ENCODE data around the gene PHF20.

GRCh38 chr20:35992713-35993335 is 221.0 kb downstream of the PHF20 start:
- TF ChIP-seq CTCF (IDR thresholded peaks at IDR 0.05; ENCODE audit: poor library complexity, severe bottlenecking) (peak; percentile 84), REST (IDR thresholded peaks at IDR 0.05; ENCODE audit: borderline replicate concordance) (no peak), POLR2AphosphoS5 (IDR thresholded peaks at IDR 0.05) (no peak), MXI1 (conservative IDR thresholded peaks at IDR 0.05; ENCODE audit: poor library complexity, severe bottlenecking) (no peak), EP300 (conservative IDR thresholded peaks at IDR 0.05; ENCODE audit: poor library complexity, severe bottlenecking) (no peak)
